HG03457 (cell line): ENCODE measurements around the gene ABCB8.
"Not testable (repeated sequence)": the region's sequence is repeated elsewhere in the genome, so short reads cannot be mapped to it uniquely, and the experiment has no call there.

Experiments used
- ATAC-seq: cut with Tn5 transposase; IDR thresholded peaks from one replicate; pipeline ENCODE4 v1.9.1; 2021; ENCODE audit warnings: moderate number of reproducible peaks; ENCODE audit not compliant: unreplicated experiment

Gene ABCB8

DNA sequence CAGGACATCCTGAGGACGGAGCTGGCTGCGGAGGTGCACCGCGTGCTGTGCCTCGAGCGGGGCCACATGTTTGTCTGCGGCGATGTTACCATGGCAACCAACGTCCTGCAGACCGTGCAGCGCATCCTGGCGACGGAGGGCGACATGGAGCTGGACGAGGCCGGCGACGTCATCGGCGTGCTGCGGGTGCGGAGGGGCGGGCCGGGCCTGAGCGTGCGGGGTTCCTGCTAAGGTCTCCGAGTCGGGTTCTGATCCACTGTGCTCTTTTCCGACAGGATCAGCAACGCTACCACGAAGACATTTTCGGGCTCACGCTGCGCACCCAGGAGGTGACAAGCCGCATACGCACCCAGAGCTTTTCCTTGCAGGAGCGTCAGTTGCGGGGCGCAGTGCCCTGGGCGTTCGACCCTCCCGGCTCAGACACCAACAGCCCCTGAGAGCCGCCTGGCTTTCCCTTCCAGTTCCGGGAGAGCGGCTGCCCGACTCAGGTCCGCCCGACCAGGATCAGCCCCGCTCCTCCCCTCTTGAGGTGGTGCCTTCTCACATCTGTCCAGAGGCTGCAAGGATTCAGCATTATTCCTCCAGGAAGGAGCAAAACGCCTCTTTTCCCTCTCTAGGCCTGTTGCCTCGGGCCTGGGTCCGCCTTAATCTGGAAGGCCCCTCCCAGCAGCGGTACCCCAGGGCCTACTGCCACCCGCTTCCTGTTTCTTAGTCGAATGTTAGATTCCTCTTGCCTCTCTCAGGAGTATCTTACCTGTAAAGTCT, 14.3 kb upstream of the ABCB8 start:
- ATAC-seq: no peak

GRCh38 chr7:151014950-151015349, 13.3 kb upstream of the ABCB8 start:
- no peak for ATAC-seq

GRCh38 chr7:151015967-151016366, 12.3 kb upstream of the ABCB8 start:
- no peak for ATAC-seq

DNA sequence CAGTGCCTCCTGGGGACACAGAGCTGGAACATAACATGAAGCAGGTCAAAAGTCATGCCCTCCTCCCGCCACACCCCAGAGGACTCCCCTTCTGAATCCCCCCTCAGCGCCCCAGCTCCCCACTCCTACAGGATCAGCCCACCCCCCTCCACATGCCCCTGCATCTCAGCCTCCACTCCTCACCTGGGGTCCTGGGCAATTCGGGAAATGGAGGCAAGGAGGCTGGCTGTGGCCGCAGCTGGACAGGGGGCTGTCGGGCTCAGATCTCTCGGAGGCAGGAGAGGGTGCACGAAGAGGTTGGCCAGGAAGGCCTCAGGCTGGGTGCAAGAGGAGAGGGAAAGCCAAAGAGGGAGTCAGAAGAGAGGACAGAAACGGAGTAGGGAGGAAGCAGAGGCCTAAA, 11.7 kb upstream of the ABCB8 start:
- no peak for ATAC-seq

DNA sequence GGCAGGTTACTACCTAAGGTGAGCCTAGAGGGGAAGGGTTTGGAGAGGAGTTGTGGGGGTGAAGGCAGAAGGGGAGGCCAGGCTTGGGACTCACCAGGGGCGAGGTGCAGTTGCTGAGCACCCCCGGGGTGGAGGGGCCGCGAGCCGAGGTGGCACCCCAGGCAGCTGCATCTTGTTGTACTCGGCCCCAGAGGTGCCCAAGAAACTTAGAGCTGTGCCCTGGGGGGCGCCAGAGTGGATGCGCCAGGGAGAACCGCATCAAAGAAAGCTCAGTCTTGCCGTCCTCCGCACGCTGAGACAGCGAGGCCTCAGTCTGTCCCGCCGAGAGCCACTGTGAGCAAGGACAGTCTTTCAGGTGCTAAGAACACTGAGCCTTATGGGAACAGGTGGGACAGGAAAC, 11.3 kb upstream of the ABCB8 start:
- no peak for ATAC-seq

DNA sequence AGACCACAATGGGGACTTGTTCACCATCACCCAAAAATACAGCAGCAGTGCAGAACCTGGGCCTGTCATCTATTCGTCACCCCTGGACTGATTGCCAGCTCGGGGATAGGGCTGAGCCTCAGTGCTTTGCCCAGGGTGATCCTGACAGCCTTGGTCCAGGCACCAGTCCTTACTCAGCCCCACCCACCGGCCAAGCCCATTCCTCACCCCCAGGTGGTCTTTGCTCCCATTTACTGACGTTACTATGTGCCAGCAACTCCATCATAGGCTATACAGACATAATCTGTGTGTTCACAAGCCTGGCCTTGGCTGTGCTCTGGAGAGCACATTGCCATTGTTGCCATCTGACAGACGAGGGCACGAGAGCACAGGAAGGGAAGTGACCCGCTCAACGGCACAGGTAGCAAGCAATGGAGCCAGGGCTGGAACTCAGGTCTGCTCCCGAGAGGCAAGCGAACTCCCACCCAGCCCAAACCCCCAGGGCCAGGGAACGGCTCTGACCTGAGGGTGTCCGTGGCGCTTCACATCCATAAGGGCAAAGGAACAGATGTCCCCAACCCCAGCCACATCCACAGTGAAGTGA, 10.8 kb upstream of the ABCB8 start:
- ATAC-seq: no peak

- no peak for ATAC-seq
Measured at GRCh38 chr7:151017953-151018420, 10.3 kb upstream of the ABCB8 start.

- no peak for ATAC-seq
Measured at GRCh38 chr7:151018421-151019129, 9.7 kb upstream of the ABCB8 start.

DNA sequence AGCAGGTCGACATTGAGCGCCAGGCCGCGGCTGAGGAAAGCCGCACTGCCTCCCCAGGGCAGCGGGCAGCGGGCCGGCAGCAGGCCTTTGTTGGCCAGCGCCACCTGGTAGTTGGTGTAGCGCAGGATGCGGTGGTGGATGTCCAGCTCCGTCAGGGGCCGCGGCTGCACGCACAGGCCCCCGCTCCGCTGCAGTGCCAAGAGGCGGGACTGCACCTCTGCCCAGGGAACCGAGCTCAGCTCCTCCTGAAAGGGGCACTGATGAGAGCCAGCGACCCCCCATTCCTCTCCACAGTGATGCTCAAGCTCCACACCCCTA, 9.2 kb upstream of the ABCB8 start:
- ATAC-seq: no peak

GRCh38 chr7:151020231-151020630, 8.0 kb upstream of the ABCB8 start:
- no peak for ATAC-seq

- ATAC-seq: no peak
Measured at GRCh38 chr7:151023232-151023631, 5.0 kb upstream of the ABCB8 start.

GRCh38 chr7:151024435-151025056, 3.7 kb upstream of the ABCB8 start, which contains the start of gene ATG9B:
Gene ATG9B (minus strand): TSS chr7:151024494. CDS start chr7:151024423, 71 bp downstream.
- ATAC-seq: no peak

- no peak for ATAC-seq
Measured at GRCh38 chr7:151025924-151026671, 2.2 kb upstream of the ABCB8 start.

DNA sequence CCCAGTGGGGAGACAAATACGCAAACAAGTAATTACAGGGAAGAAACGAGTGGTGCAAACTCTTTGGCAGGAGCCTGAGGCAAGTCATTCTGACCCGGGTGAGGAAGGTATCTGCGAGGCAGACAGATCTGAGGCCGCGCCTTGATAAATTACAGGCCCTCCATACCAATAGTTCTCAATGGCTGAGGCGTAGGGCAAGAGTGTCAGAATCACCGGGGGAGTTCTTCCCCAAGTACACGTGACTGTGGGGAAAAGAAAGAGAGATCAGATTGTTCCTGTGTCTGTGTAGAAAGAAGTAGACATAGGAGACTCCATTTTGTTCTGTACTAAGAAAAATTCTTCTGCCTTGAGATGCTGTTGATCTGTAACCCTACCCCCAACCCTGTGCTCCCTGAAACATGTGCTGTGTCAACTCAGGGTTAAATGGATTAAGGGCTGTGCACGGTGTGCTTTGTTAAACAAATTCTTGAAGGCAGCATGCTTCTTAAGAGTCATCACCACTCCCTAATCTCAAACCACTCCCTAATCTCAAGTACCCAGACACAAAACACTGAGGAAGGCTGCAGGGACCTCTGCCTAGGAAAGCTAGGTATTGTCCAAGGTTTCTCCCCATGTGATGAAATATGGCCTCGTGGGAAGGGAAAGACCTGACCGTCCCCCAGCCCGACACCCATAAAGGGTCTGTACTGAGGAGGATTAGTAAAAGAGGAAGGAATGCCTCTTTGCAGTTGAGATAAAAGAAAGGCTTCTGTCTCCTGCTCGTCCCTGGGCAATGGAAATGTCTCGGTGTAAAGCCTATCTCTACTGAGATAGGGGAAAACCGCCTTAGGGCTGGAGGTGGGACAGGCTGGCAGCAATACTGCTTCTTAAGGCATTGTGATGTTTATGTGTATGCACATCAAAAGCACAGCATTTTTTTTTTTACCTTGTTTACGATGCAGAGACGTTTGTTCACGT, 1.2 kb upstream of the ABCB8 start:
- ATAC-seq: not testable (repeated sequence)

DNA sequence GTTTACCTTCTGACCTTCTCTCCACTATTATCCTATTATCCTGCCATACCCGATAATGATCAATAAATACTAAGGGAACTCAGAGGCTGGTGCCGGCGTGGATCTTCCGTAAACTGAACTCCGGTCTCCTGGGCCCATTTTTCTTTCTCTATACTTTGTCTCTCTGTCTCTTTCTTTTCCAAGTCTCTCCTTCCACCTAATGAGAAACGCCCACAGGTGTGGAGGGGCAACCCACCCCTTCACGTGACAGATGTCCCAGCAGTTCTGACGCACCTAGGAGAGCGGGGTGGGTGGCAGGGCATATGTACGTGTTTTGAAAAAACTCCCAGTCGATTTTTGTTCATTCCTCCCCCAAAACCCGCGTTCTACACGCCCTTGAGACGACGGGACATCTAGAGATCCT, 521 bp upstream of the ABCB8 start:
- not testable (repeated sequence) for ATAC-seq

- no peak for ATAC-seq
Measured at GRCh38 chr7:151028948-151029501, 775 bp downstream of the ABCB8 start.

DNA sequence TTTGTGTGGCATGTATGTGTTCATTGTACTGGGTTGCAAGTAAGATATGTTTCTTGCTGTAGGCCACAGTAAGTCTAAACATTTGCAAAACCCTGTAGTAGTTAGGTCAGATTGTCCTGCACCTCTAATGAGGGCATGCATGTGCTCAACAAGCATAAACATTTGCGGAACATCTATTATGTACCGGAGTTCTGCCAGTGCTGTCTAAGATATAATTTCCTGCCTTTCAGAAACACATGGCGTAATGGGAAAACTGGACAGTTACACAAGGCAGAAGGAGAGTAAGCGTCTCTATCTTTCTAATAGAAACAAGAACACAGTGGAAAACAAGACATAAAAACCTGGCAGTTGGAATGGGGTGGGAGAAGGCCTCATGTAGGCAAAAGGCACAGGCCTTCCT, 2.8 kb downstream of the ABCB8 start:
- no peak for ATAC-seq

GRCh38 chr7:151032936-151033863, 5.0 kb downstream of the ABCB8 start:
- no peak for ATAC-seq
